ENCODE results near the gene KCNMA1.

The KCNMA1 gene

GRCh38 chr10:76945166-76945565 is 692.4 kb downstream of the KCNMA1 start:
- DNase-seq, result no peak

DNA sequence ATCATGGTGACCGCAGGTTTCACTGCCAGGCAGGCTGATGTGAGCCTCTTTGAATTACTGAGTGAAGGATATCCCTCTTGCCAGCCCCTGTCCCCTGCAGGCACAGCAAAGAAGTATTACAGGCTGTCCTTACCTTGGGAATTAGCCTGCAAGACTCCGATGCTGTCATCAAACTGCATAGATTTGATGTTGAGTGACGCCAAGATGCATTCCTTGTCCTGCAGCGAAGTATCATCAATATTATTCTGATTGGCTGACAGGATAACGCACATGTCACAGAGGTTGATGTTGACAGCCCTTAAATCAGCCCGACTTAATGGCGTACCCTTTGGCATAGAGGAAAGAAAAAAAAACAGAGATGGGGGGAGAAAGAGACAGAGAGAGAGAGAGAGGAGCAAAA is 693.0 kb downstream of the KCNMA1 start:
- no peak for DNase-seq

- no peak for DNase-seq
Observed at GRCh38 chr10:76942628-76943416, 694.8 kb downstream of the KCNMA1 start.

DNA sequence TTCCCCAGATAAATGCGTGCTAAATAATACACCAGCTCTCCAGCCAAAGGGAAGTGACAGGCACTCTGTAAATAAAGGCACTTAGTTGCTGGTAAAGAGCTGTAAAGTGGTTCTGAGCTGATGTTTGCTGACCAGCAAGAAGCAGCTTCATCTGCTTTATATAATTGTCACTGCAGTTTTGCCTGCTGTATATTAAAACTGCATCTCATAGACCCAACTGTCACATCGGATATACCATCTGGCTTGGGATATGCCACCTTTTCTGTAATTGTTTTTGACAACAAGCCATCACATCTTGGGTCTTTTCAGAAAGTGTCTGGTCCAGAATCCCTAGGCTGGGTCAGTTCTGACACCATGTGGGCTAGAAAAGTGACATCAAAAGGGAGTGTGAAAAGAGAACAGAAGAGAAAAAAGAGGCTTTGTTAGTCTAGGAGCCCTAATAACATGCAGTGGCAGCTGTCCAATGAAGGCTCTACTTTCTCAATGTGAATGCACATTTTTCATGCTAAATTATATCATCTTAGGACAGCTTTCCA is 697.6 kb downstream of the KCNMA1 start:
- no peak for DNase-seq

GRCh38 chr10:76937181-76937600 is 700.4 kb downstream of the KCNMA1 start:
- DNase-seq, result no peak

GRCh38 chr10:76935941-76936613 is 701.5 kb downstream of the KCNMA1 start:
- DNase-seq, result no peak

- no peak for DNase-seq
Observed at GRCh38 chr10:76928565-76928964, 709.0 kb downstream of the KCNMA1 start.

DNA sequence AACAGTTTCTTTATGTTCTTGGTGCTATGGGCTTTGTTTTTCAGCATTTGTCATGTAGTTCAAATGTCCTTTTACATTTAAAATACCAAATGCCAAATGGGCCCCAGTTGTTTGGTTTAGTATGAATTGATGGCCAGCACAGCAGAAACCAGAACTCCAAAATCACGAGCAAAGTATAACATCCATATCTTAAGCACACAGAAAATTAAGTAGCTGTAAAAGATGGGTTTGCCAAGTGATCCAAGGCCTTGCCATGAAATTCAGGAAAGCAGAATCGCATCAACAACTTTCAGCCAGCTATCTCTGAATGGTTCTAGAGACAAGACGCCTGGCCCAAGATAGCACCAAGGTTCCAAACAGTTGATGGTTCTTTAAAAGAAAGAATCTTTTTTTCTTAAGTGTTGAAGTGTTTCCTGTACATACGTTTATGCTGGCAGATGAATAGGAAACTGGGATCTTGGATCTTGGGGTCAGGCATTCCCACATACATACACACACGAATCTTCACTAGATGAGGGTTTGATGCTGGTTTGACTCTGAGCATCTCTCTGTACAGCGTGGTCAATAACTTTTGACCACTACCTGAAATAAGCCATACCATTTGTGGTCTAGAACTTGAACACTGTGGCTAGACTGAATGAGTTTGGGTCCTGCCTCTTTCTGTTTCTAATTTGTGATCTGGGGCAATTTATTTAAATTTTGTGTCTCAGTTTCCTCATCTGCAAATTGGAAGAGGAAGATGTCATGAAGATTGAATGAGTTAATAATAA is 711.8 kb downstream of the KCNMA1 start:
- no peak for DNase-seq

DNA sequence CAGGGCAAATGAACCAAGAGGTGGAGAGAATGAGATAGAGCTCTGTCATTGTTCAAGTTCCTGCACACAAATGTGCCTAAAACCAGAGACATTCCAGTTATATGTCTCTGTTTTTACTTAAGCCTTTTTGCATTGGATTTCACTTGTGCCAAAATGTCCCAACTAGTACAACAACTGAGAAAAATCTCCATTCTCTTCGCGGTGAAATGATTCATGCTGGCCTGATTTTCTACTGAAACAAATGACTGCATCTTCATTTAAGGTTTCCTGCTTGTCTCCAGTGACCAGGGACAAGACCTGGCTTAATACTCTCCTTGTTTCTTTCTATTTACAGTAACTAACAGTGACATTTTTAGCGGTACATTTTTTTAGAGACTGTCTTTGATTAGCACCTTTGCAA is 714.9 kb downstream of the KCNMA1 start:
- DNase-seq, result no peak

- DNase-seq, result no peak
Observed at GRCh38 chr10:76921383-76922010, 716.1 kb downstream of the KCNMA1 start.

GRCh38 chr10:76920581-76920980 is 717.0 kb downstream of the KCNMA1 start:
- DNase-seq, result no peak

GRCh38 chr10:76918106-76918505 is 719.5 kb downstream of the KCNMA1 start:
- no peak for DNase-seq

DNA sequence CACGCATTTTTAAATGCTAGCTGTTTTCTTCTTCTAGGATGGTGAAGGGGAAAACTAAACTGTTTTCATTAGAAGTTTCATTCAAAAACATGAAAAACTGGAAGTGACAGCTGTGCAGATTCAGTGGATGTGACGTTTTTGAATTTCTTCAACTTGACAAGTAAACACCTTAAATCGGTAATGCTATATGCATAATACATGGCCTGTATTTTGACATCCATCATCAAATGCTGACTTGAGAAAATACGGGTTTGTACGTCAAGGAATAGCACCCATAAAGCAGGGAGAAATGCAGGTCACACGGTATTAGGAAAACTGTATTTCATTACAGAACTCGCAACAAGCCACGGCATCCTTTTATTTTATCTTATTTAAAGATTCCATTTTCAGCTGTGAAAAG is 720.5 kb downstream of the KCNMA1 start:
- DNase-seq, result no peak

GRCh38 chr10:76916536-76916935 is 721.1 kb downstream of the KCNMA1 start:
- no peak for DNase-seq

DNA sequence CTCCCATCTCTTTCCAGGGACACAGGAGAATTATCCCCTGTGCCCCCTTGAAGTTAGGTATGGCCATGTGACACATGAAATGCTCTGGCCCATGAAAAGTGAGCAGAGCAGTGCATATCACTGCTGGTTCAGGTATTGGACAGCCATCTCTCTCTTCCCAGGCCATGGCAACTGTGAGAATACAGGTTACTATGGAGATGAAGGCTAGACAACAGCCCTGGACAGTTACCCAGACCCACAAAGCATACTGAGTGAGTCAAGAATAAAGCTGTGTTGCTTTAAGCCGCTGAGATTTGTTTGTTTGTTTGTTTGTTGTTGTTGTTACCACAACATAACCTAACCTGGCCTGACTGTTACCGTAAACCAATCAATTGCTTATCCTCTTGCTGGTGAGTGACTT is 722.3 kb downstream of the KCNMA1 start:
- DNase-seq, result no peak

- DNase-seq, result no peak
Observed at GRCh38 chr10:76911184-76911583, 726.4 kb downstream of the KCNMA1 start.

GRCh38 chr10:76910184-76910962 is 727.2 kb downstream of the KCNMA1 start:
- DNase-seq, result no peak

GRCh38 chr10:76906256-76906655 is 731.4 kb downstream of the KCNMA1 start:
- no peak for DNase-seq

- no peak for DNase-seq
Observed at GRCh38 chr10:76905251-76905650, 732.4 kb downstream of the KCNMA1 start.

DNA sequence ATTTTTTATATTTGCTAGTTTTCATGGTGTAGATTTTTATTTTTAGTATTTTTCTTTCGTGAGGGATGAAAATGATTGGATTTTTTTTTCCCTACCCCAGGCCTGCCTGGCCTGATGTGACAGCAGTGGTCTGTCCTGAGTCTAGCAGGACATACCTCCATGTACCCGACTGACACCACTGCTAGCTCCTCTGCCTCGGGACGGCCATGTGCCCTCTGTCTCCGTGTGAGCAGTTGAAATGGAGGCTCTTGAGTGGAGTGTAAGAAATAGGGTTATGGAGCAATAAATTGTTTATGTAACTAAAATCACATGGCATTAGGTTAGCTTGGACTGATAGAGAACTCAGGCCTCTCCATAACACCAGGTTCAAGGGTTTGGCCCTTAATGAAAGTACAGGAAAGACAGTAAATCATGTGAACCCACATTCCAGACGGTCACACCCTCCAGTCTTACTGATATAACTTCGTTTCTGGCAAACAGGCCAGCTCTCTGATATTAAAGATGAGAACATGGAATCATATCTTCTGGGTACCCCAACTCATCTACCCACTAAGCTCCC is 734.1 kb downstream of the KCNMA1 start:
- no peak for DNase-seq

DNA sequence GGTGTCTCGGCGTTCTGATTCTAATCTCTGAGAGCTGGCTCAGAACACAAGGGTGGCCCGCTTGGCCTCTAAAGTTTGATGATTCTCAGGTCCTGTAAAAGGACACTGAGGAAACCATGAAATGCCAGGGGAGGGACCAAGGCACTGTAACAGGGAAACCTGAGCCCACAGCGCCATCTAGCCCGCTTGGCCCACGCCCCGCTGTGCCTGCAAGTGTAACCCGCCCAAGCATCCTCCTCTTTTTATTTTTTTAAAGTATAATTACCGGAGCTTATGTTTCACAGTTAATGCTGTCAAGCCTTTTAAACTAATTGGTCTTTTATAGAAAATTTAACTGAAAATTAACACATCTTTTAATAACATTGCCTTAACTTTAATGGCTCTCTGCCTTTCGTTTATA is 734.7 kb downstream of the KCNMA1 start:
- DNase-seq, result no peak

DNA sequence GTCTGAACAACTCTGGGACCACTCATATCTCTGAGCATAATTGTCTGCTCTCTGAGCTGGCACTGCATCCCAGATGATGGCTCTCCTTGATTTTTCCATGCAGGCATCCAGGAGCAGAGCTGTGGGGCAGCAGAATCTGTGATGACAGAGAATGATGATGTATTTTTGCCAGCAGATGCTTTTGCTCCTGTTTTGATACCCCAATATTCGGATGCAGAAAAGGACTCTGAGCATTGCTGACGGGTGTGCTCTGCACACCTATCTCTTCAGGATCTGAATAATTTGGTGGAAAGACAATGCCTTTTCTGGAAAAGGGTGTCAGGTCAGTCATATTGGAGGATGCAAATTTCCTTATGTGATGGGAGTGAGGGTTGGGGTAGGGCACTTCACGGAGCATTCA is 735.9 kb downstream of the KCNMA1 start:
- no peak for DNase-seq
